ENCODE measurements around the gene BLZF1. TPM values are rescaled to one million over a fixed set of nuclear protein-coding genes. Genes with fewer than 3 reads are reported as not detected.
"Not testable (repeated sequence)": the region's sequence is repeated elsewhere in the genome, so short reads cannot be mapped to it uniquely, and the experiment has no call there.

The BLZF1 gene
- polyA plus RNA-seq, 1 donor, result 22.5 TPM

GRCh38 chr1:169383449-169383848 is 15.5 kb downstream of the BLZF1 start:
- Histone ChIP-seq H3K27ac (ENCODE audit: low read length) (no peak overlapping the region), H3K36me3 (ENCODE audit: control insufficient read depth, insufficient read depth, low read length) (peaks cover 32% of the 10 kb centered on the region), H3K4me3 (ENCODE audit: low read length) (no peak overlapping the region), H3K27me3 (ENCODE audit: control insufficient read depth, insufficient read depth, low read length) (no peaks in the 10 kb centered on the region), H3K4me1 (ENCODE audit: control insufficient read depth, insufficient read depth, low read length) (peaks cover 4% of the 10 kb centered on the region), H3K9me3 (ENCODE audit: control insufficient read depth, low read depth, low read length) (no peaks in the 10 kb centered on the region)
- 71% methylated on average over 4 of the region's 4 CpGs for WGBS (ENCODE audit: insufficient coverage, low lambda C conversion rate)
- peak in 1 of 2 donors; percentile 31 for DNase-seq

GRCh38 chr1:169387399-169387798 is 19.4 kb downstream of the BLZF1 start:
- no peak overlapping the region for H3K27ac ChIP-seq (ENCODE audit: low read length)
- H3K36me3 ChIP-seq (ENCODE audit: control insufficient read depth, insufficient read depth, low read length), result peaks cover 40% of the 10 kb centered on the region
- peaks cover 4% of the 10 kb centered on the region for H3K4me1 ChIP-seq (ENCODE audit: control insufficient read depth, insufficient read depth, low read length)
- DNase-seq, result peak in 1 of 2 donors; percentile 11
- H3K9me3 ChIP-seq (ENCODE audit: control insufficient read depth, low read depth, low read length), result no peaks in the 10 kb centered on the region
- no peaks in the 10 kb centered on the region for H3K27me3 ChIP-seq (ENCODE audit: control insufficient read depth, insufficient read depth, low read length)
- no peak overlapping the region for H3K4me3 ChIP-seq (ENCODE audit: low read length)

- H3K36me3 ChIP-seq (ENCODE audit: control insufficient read depth, insufficient read depth, low read length), result peaks cover 31% of the 10 kb centered on the region
- no peaks in the 10 kb centered on the region for H3K9me3 ChIP-seq (ENCODE audit: control insufficient read depth, low read depth, low read length)
- H3K27me3 ChIP-seq (ENCODE audit: control insufficient read depth, insufficient read depth, low read length), result no peaks in the 10 kb centered on the region
- no peak overlapping the region for H3K27ac ChIP-seq (ENCODE audit: low read length)
- H3K4me1 ChIP-seq (ENCODE audit: control insufficient read depth, insufficient read depth, low read length), result peaks cover 4% of the 10 kb centered on the region
- H3K4me3 ChIP-seq (ENCODE audit: low read length), result no peak overlapping the region
- no peak for DNase-seq
These were observed 22.3 kb downstream of the BLZF1 start for GRCh38 chr1:169390303-169390702.

- Histone ChIP-seq H3K27ac (ENCODE audit: low read length) (no peak overlapping the region), H3K4me3 (ENCODE audit: low read length) (no peak overlapping the region), H3K9me3 (ENCODE audit: control insufficient read depth, low read depth, low read length) (no peaks in the 10 kb centered on the region), H3K36me3 (ENCODE audit: control insufficient read depth, insufficient read depth, low read length) (peaks cover 30% of the 10 kb centered on the region), H3K27me3 (ENCODE audit: control insufficient read depth, insufficient read depth, low read length) (no peaks in the 10 kb centered on the region), H3K4me1 (ENCODE audit: control insufficient read depth, insufficient read depth, low read length) (no peaks in the 10 kb centered on the region)
- no peak for DNase-seq
- WGBS (ENCODE audit: insufficient coverage, low lambda C conversion rate), result no CpG with 5 or more reads among the region's 1 CpG
These were observed 24.4 kb downstream of the BLZF1 start for GRCh38 chr1:169392406-169392805.

- H3K27ac ChIP-seq (ENCODE audit: low read length), result no peak overlapping the region
- no peaks in the 10 kb centered on the region for H3K4me1 ChIP-seq (ENCODE audit: control insufficient read depth, insufficient read depth, low read length)
- H3K4me3 ChIP-seq (ENCODE audit: low read length), result no peak overlapping the region
- 100% methylated on average over 1 of the region's 3 CpGs for WGBS (ENCODE audit: insufficient coverage, low lambda C conversion rate)
- H3K9me3 ChIP-seq (ENCODE audit: control insufficient read depth, low read depth, low read length), result no peaks in the 10 kb centered on the region
- no peaks in the 10 kb centered on the region for H3K27me3 ChIP-seq (ENCODE audit: control insufficient read depth, insufficient read depth, low read length)
- no peak for DNase-seq
- peaks cover 17% of the 10 kb centered on the region for H3K36me3 ChIP-seq (ENCODE audit: control insufficient read depth, insufficient read depth, low read length)
These were observed 28.0 kb downstream of the BLZF1 start for GRCh38 chr1:169395955-169396354.

- H3K27ac ChIP-seq (ENCODE audit: low read length); H3K9me3 ChIP-seq (ENCODE audit: control insufficient read depth, low read depth, low read length); H3K4me1 ChIP-seq (ENCODE audit: control insufficient read depth, insufficient read depth, low read length); H3K27me3 ChIP-seq (ENCODE audit: control insufficient read depth, insufficient read depth, low read length); DNase-seq; H3K4me3 ChIP-seq (ENCODE audit: low read length); H3K36me3 ChIP-seq (ENCODE audit: control insufficient read depth, insufficient read depth, low read length): not testable (repeated sequence)
- no CpG with 5 or more reads among the region's 1 CpG for WGBS (ENCODE audit: insufficient coverage, low lambda C conversion rate)
These were observed 34.6 kb downstream of the BLZF1 start for GRCh38 chr1:169402578-169402977.

GRCh38 chr1:169408340-169408739 is 40.3 kb downstream of the BLZF1 start:
- WGBS (ENCODE audit: insufficient coverage, low lambda C conversion rate), result no CpG with 5 or more reads among the region's 5 CpGs
- not testable (repeated sequence) for H3K36me3 ChIP-seq (ENCODE audit: control insufficient read depth, insufficient read depth, low read length); H3K27ac ChIP-seq (ENCODE audit: low read length); H3K9me3 ChIP-seq (ENCODE audit: control insufficient read depth, low read depth, low read length); H3K4me3 ChIP-seq (ENCODE audit: low read length); H3K27me3 ChIP-seq (ENCODE audit: control insufficient read depth, insufficient read depth, low read length); DNase-seq; H3K4me1 ChIP-seq (ENCODE audit: control insufficient read depth, insufficient read depth, low read length)

- no CpG with 5 or more reads among the region's 2 CpGs for WGBS (ENCODE audit: insufficient coverage, low lambda C conversion rate)
- Histone ChIP-seq H3K4me3 (ENCODE audit: low read length) (no peak overlapping the region), H3K27ac (ENCODE audit: low read length) (no peak overlapping the region), H3K9me3 (ENCODE audit: control insufficient read depth, low read depth, low read length) (no peaks in the 10 kb centered on the region), H3K4me1 (ENCODE audit: control insufficient read depth, insufficient read depth, low read length) (no peaks in the 10 kb centered on the region), H3K27me3 (ENCODE audit: control insufficient read depth, insufficient read depth, low read length) (no peaks in the 10 kb centered on the region), H3K36me3 (ENCODE audit: control insufficient read depth, insufficient read depth, low read length) (no peaks in the 10 kb centered on the region)
- DNase-seq, result no peak
These were observed 47.0 kb downstream of the BLZF1 start for GRCh38 chr1:169414952-169415351.

- Histone ChIP-seq H3K36me3 (ENCODE audit: control insufficient read depth, insufficient read depth, low read length) (no peaks in the 10 kb centered on the region), H3K27ac (ENCODE audit: low read length) (no peak overlapping the region), H3K4me3 (ENCODE audit: low read length) (no peak overlapping the region), H3K4me1 (ENCODE audit: control insufficient read depth, insufficient read depth, low read length) (no peaks in the 10 kb centered on the region), H3K27me3 (ENCODE audit: control insufficient read depth, insufficient read depth, low read length) (no peaks in the 10 kb centered on the region), H3K9me3 (ENCODE audit: control insufficient read depth, low read depth, low read length) (no peaks in the 10 kb centered on the region)
- no peak for DNase-seq
- WGBS (ENCODE audit: insufficient coverage, low lambda C conversion rate), result no CpG with 5 or more reads among the region's 5 CpGs
These were observed 53.3 kb downstream of the BLZF1 start for GRCh38 chr1:169421309-169421708.

GRCh38 chr1:169426174-169426705 is 58.2 kb downstream of the BLZF1 start:
- H3K27me3 ChIP-seq (ENCODE audit: control insufficient read depth, insufficient read depth, low read length), result peaks cover 12% of the 10 kb centered on the region
- no peak for DNase-seq
- no peaks in the 10 kb centered on the region for H3K4me1 ChIP-seq (ENCODE audit: control insufficient read depth, insufficient read depth, low read length)
- H3K4me3 ChIP-seq (ENCODE audit: low read length), result no peak overlapping the region
- no peaks in the 10 kb centered on the region for H3K9me3 ChIP-seq (ENCODE audit: control insufficient read depth, low read depth, low read length)
- no peak overlapping the region for H3K27ac ChIP-seq (ENCODE audit: low read length)
- no peaks in the 10 kb centered on the region for H3K36me3 ChIP-seq (ENCODE audit: control insufficient read depth, insufficient read depth, low read length)
- WGBS (ENCODE audit: insufficient coverage, low lambda C conversion rate), result 50% methylated on average over 2 of the region's 6 CpGs

GRCh38 chr1:169427081-169427641 is 59.2 kb downstream of the BLZF1 start, which contains the start of gene CCDC181:
Gene CCDC181 (minus strand): TSS chr1:169427474. CDS start chr1:169424927, 2,547 bp downstream.
- Histone ChIP-seq H3K9me3 (ENCODE audit: control insufficient read depth, low read depth, low read length) (no peaks in the 10 kb centered on the region), H3K36me3 (ENCODE audit: control insufficient read depth, insufficient read depth, low read length) (no peaks in the 10 kb centered on the region), H3K27me3 (ENCODE audit: control insufficient read depth, insufficient read depth, low read length) (peaks cover 12% of the 10 kb centered on the region), H3K27ac (ENCODE audit: low read length) (no peak within 1 kb of the TSS), H3K4me3 (ENCODE audit: low read length) (peak within 1 kb of the TSS; percentile 30), H3K4me1 (ENCODE audit: control insufficient read depth, insufficient read depth, low read length) (no peaks in the 10 kb centered on the region)
- peak; percentile 47 to 51 for DNase-seq
- WGBS (ENCODE audit: insufficient coverage, low lambda C conversion rate), result 0% methylated on average over 3 of the region's 29 CpGs
